Ascending aorta (tissue), 2 donors: ENCODE data around the gene LGALSL. TPM values are rescaled to one million over a fixed set of nuclear protein-coding genes. Genes with fewer than 3 reads are reported as not detected.

Experiments used
- DNase-seq, 2 donors: peaks; one replicate each; pipeline ENCODE4 v3.0.0-alpha.2; 2019; ENCODE audit warnings: low spot score in 2 of 2
- H3K27ac ChIP-seq, 2 donors: fragments of 200-600 bp; sonication (generic); one replicate each; pipeline ENCODE4 v1.5.1; 2016 to 2017; ENCODE audit warnings: mild to moderate bottlenecking in 1 of 2
- H3K27me3 ChIP-seq: fragments of 200-600 bp; sonication (generic); one replicate; pipeline ENCODE4 v1.5.1; 2017
- H3K36me3 ChIP-seq, 2 donors: fragments of 200-600 bp; sonication (generic); one replicate each; pipeline ENCODE4 v1.5.1; 2016
- H3K4me1 ChIP-seq, 2 donors: fragments of 200-600 bp; sonication (generic); one replicate each; pipeline ENCODE4 v1.5.1; 2016 to 2017; ENCODE audit warnings: mild to moderate bottlenecking in 1 of 2
- H3K4me3 ChIP-seq, 2 donors: fragments of 200-600 bp; sonication (generic); one replicate each; pipeline ENCODE4 v1.5.1; 2016 to 2017; ENCODE audit warnings: mild to moderate bottlenecking in 1 of 2
- H3K9me3 ChIP-seq, 2 donors: fragments of 200-600 bp; sonication (generic); one replicate each; pipeline ENCODE4 v1.5.1; 2016
- CTCF ChIP-seq, 3 experiments: fragments of 200-600 bp in 2 of 3; fragments of 450-650 bp in 1 of 3; sonication (generic) in 2 of 3; IDR thresholded peaks; one replicate each; pipeline ENCODE4 v1.5.1; 2016 to 2019; ENCODE audit warnings: antibody characterized with exemption in 3 of 3, mild to moderate bottlenecking in 1 of 3, moderate library complexity in 1 of 3
- intact Hi-C: fragments of 100-400 bp; cut with DNase I; formaldehyde crosslinking; loops from one replicate; pipeline ENCODE4 v1.15.1; 2023
- total RNA-seq: library from RNA; depleted of rRNA; stranded (reverse); fragments of >200 nt; gene quantifications from one replicate; pipeline ENCODE4 v1.1.0, GENCODE V29; 2016

LGALSL gene
- total RNA-seq, 1 donor from 2014 or later = 35.4 TPM

GRCh38 chr2:64478502-64479230 is 24.7 kb downstream of the LGALSL start:
- no peaks in the 10 kb centered on the region for H3K27me3 ChIP-seq
- H3K4me1 ChIP-seq = no peaks in the 10 kb centered on the region
- H3K27ac ChIP-seq = no peak overlapping the region
- H3K9me3 ChIP-seq = no peaks in the 10 kb centered on the region
- no peak for DNase-seq
- TF ChIP-seq CTCF (IDR thresholded peaks at IDR 0.05) = no peak
- H3K4me3 ChIP-seq = no peak overlapping the region
- no peaks in the 10 kb centered on the region for H3K36me3 ChIP-seq
- intact Hi-C loops = no loop called here

GRCh38 chr2:64479259-64480117 is 25.5 kb downstream of the LGALSL start:
- H3K36me3 ChIP-seq = no peaks in the 10 kb centered on the region
- no peak for TF ChIP-seq CTCF (IDR thresholded peaks at IDR 0.05)
- H3K27ac ChIP-seq = no peak overlapping the region
- H3K27me3 ChIP-seq = no peaks in the 10 kb centered on the region
- no peaks in the 10 kb centered on the region for H3K9me3 ChIP-seq
- H3K4me1 ChIP-seq = no peaks in the 10 kb centered on the region
- intact Hi-C loops = loop anchor here (10.0 kb wide), 1 partner anchor 425 kb away; no protein-coding TSS in a partner anchor
- no peak for DNase-seq
- no peak overlapping the region for H3K4me3 ChIP-seq

GRCh38 chr2:64481665-64482064 is 27.7 kb downstream of the LGALSL start:
- DNase-seq = no peak
- intact Hi-C loops = loop anchor here (10.0 kb wide), 1 partner anchor 427 kb away; no protein-coding TSS in a partner anchor
- no peak for TF ChIP-seq CTCF (IDR thresholded peaks at IDR 0.05)
- Histone ChIP-seq H3K27ac (no peak overlapping the region), H3K4me3 (no peak overlapping the region), H3K27me3 (no peaks in the 10 kb centered on the region), H3K9me3 (no peaks in the 10 kb centered on the region), H3K4me1 (no peaks in the 10 kb centered on the region), H3K36me3 (no peaks in the 10 kb centered on the region)

- intact Hi-C loops = loop anchor here (10.0 kb wide), 1 partner anchor 427 kb away; no protein-coding TSS in a partner anchor
Measured at GRCh38 chr2:64482243-64482642, 28.3 kb downstream of the LGALSL start.

More at GRCh38 chr2:64482243-64482642, 28.3 kb downstream of the LGALSL start:
- H3K4me1 ChIP-seq = no peaks in the 10 kb centered on the region
- no peaks in the 10 kb centered on the region for H3K27me3 ChIP-seq
- DNase-seq = no peak
- no peaks in the 10 kb centered on the region for H3K9me3 ChIP-seq
- no peak overlapping the region for H3K4me3 ChIP-seq
- no peak for TF ChIP-seq CTCF (IDR thresholded peaks at IDR 0.05)
- H3K27ac ChIP-seq = no peak overlapping the region
- no peaks in the 10 kb centered on the region for H3K36me3 ChIP-seq
